HepG2 (cell line): ENCODE data around the gene HYOU1.

Experiments
- EP300 ChIP-seq, 3 experiments: sonication (generic) in 1 of 3; formaldehyde crosslinking in 1 of 3; IDR thresholded peaks; 2 replicates each; pipeline versions ENCODE4 v1.5.1 to v1.6.1; 2011 to 2020; ENCODE audit warnings: low read depth in 2 of 3, low read length in 2 of 3, borderline replicate concordance in 1 of 3, improper control_type of control experiment in 1 of 3, mild to moderate bottlenecking in 1 of 3, missing genetic modification reagents in 1 of 3, moderate library complexity in 1 of 3
- FOXP1 ChIP-seq, 2 experiments: fragments of 450-650 bp in 1 of 2; IDR thresholded peaks; 2 replicates each; pipeline ENCODE4 v1.6.1; 2017 to 2018; ENCODE audit warnings: antibody characterized with exemption in 1 of 2
- MIER2 ChIP-seq: IDR thresholded peaks from 2 replicates; pipeline ENCODE4 v1.6.1; 2016; ENCODE audit warnings: missing biosample characterization, missing genetic modification reagents
- PAX8 ChIP-seq: sonication (generic); formaldehyde crosslinking; IDR thresholded peaks from 2 replicates; pipeline ENCODE4 v1.8.0; 2022; ENCODE audit warnings: mild to moderate bottlenecking, missing genetic modification reagents, borderline replicate concordance
- RNF2 ChIP-seq: fragments of 450-650 bp; conservative IDR thresholded peaks from 2 replicates; pipeline ENCODE4 v1.6.1; 2016; ENCODE audit warnings: low read depth
- ZMYM4 ChIP-seq: sonication (generic); formaldehyde crosslinking; IDR thresholded peaks from 2 replicates; pipeline ENCODE4 v1.8.1; 2023; ENCODE audit warnings: mild to moderate bottlenecking, missing genetic modification reagents

DNA sequence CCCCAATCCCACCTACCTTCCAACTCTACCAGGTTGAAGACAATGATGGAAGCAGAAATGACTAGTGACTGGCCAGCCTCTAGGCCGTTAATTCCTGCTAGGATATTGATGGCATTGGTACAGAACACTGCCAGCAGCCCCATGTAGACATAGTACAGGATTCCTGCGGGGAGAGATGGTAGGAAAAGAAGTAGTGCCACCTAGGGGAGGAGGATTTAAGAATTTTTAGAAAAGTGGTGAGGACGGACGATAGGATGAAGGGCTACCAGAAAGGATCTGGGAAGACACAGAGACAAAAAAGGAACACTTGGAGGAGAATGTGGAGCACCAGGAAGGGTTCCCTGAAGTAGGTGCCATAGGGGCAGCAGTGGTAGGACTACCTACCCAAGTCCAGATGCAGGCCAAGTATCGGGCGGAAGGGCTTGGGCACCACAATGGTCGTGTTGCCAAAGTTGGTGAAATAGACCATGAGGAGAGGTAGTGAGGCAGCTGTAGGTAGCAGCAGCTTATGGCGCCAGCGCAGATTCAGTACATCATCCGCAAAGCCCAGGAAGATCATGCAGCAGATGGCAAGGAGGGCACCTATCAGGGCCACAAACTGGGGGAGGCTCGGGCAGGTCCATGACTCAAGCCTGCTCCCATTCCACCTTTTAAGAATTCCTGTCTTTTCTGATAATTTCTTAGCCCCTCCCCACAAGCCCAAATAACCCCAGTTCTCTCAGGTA, 43.4 kb upstream of the HYOU1 start:
- TF ChIP-seq RNF2 (no peak), FOXP1 (IDR thresholded peaks at IDR 0.05) (no peak), FOXP1 (CRISPR knock-in tag; IDR thresholded peaks at IDR 0.05) (no peak), PAX8 (CRISPR knock-in tag) (no peak), MIER2 (CRISPR knock-in tag) (no peak), EP300 (IDR thresholded peaks at IDR 0.05; ENCODE audit: low read depth in 2 of 2, low read length in 2 of 2) (no peak), EP300 (CRISPR knock-in tag; IDR thresholded peaks at IDR 0.05; ENCODE audit: borderline replicate concordance) (no peak), ZMYM4 (CRISPR knock-in tag) (no peak)
